GM12878 (cell line): ENCODE data around the gene CNGA1. TPM values are rescaled to one million over a fixed set of nuclear protein-coding genes. Genes with fewer than 3 reads are reported as not detected.

ENCODE experiments used
- ATAC-seq: fragments of 200-7000 bp; cut with Tn5 transposase; 3 replicates; pipeline ENCODE4 v1.9.1; 2020; ENCODE audit warnings: mild to moderate bottlenecking, moderate library complexity
- BruUV-seq: library from RNA; stranded (reverse); fragments of 400-500 nt; replicated peaks from 2 replicates; lab custom pipeline; 2021; lab: Mats Ljungman, UMichigan
- CTCF ChIA-PET: fragments of 300-600 bp; sonication (Branson Sonifier 250); formaldehyde crosslinking; extraction: SDS; loops from one replicate; lab custom pipeline; 2021; ENCODE audit warnings: inconsistent platforms; lab: Yijun Ruan, JAX
- POLR2A ChIA-PET: fragments of 350-600 bp; formaldehyde crosslinking; extraction: SDS; loops from one replicate; lab custom pipeline; 2021; ENCODE audit warnings: inconsistent platforms; lab: Charles Lee
- RAD21 ChIA-PET: fragments of 300-600 bp; sonication (Branson Sonifier 250); formaldehyde crosslinking; loops from one replicate; lab custom pipeline; 2023; ENCODE audit warnings: antibody characterized with exemption; ENCODE audit not compliant: unreplicated experiment; lab: Charles Lee
- SMC1A ChIA-PET: fragments of 300-600 bp; sonication (Branson Sonifier 250); formaldehyde crosslinking; loops from one replicate; lab custom pipeline; 2023; ENCODE audit not compliant: unreplicated experiment, uncharacterized antibody; lab: Charles Lee
- DNase-seq: peaks from one replicate; pipeline ENCODE4 v3.0.0-alpha.2; 2011; ENCODE audit warnings: low read depth, low spot score
- FAIRE-seq: peaks from 3 replicates; lab custom pipeline; 2011; peaks lifted over from hg19 to GRCh38; lab: Jason Lieb, UNC
- H2AFZ ChIP-seq: 2 replicates; pipeline ENCODE4 v1.6.0; 2011; ENCODE audit warnings: low read depth, low read length, control low read depth; ENCODE audit not compliant: control insufficient read depth
- H3K27ac ChIP-seq: 2 replicates; pipeline ENCODE4 v1.5.1; 2011; ENCODE audit warnings: control low read depth; ENCODE audit not compliant: control insufficient read depth, insufficient read depth
- H3K27me3 ChIP-seq, 2 experiments: replicated peaks in 1 of 2; 2 replicates each; pipeline versions ENCODE4 v1.6.0 to v1.6.1; 2011; ENCODE audit warnings: low read length in 1 of 2; ENCODE audit not compliant: control insufficient read depth in 2 of 2, insufficient read depth in 2 of 2
- H3K36me3 ChIP-seq, 2 experiments: 2 replicates each; pipeline ENCODE4 v1.5.1; 2011; ENCODE audit warnings: low read length in 1 of 2; ENCODE audit not compliant: control insufficient read depth in 2 of 2, insufficient read depth in 2 of 2
- H3K4me1 ChIP-seq: 2 replicates; pipeline ENCODE4 v1.6.1; 2011; ENCODE audit warnings: mild to moderate bottlenecking, low read length, moderate library complexity, mixed read lengths; ENCODE audit not compliant: control insufficient read depth, insufficient read depth
- H3K4me2 ChIP-seq: 2 replicates; pipeline ENCODE4 v1.6.0; 2011; ENCODE audit warnings: control low read depth; ENCODE audit not compliant: control insufficient read depth, insufficient read depth
- H3K4me3 ChIP-seq: fragments of 200-600 bp; sonication (generic); 2 replicates; pipeline ENCODE4 v1.5.1; 2016
- H3K79me2 ChIP-seq: 2 replicates; pipeline ENCODE4 v1.6.0; 2011; ENCODE audit warnings: low read length; ENCODE audit not compliant: control insufficient read depth, insufficient read depth
- H3K9ac ChIP-seq: 2 replicates; pipeline ENCODE4 v1.8.0; 2011; ENCODE audit warnings: low read length, control low read depth, mixed read lengths; ENCODE audit not compliant: control insufficient read depth, insufficient read depth
- H3K9me3 ChIP-seq: replicated peaks from 3 replicates; pipeline ENCODE4 v1.5.1; 2011; ENCODE audit warnings: mild to moderate bottlenecking, low read length; ENCODE audit not compliant: control insufficient read depth, insufficient read depth
- H4K20me1 ChIP-seq: 2 replicates; pipeline ENCODE4 v1.6.0; 2011; ENCODE audit not compliant: control insufficient read depth, insufficient read depth
- ATF7 ChIP-seq: fragments of 450-650 bp; IDR thresholded peaks from 2 replicates; pipeline ENCODE4 v1.6.1; 2016; ENCODE audit warnings: low read depth, mild to moderate bottlenecking
- BCL11A ChIP-seq: IDR thresholded peaks from 2 replicates; pipeline ENCODE4 v1.6.1; 2011; ENCODE audit warnings: low read depth, low read length
- CREM ChIP-seq: IDR thresholded peaks from 2 replicates; pipeline ENCODE4 v1.6.1; 2014; ENCODE audit warnings: antibody characterized with exemption, low read depth
- EGR1 ChIP-seq, 2 experiments: IDR thresholded peaks; 1 replicate in 1 of 2; 2 replicates in 1 of 2; pipeline ENCODE4 v1.6.1; 2011 to 2012; ENCODE audit warnings: low read depth in 2 of 2, low read length in 2 of 2, borderline replicate concordance in 1 of 2, mild to moderate bottlenecking in 1 of 2, moderate library complexity in 1 of 2
- FOS ChIP-seq: IDR thresholded peaks from 3 replicates; pipeline ENCODE4 v1.6.1; 2011; ENCODE audit warnings: borderline replicate concordance; ENCODE audit not compliant: insufficient read length; ENCODE audit errors: extremely low read depth
- IKZF1 ChIP-seq: fragments of 450-650 bp; conservative IDR thresholded peaks from 2 replicates; pipeline ENCODE4 v1.6.1; 2017; ENCODE audit warnings: antibody characterized with exemption, mild to moderate bottlenecking
- MEF2B ChIP-seq: fragments of 450-650 bp; IDR thresholded peaks from 2 replicates; pipeline ENCODE4 v1.6.1; 2018; ENCODE audit warnings: mild to moderate bottlenecking, moderate library complexity; ENCODE audit not compliant: partially characterized antibody, poor library complexity, severe bottlenecking
- NRF1 ChIP-seq: conservative IDR thresholded peaks from 2 replicates; pipeline ENCODE4 v1.6.1; 2011; ENCODE audit warnings: mild to moderate bottlenecking, low read depth, low read length, improper control_type of control experiment
- RBBP5 ChIP-seq: fragments of 200-600 bp; sonication (generic); conservative IDR thresholded peaks from 2 replicates; pipeline ENCODE4 v1.6.1; 2016
- SIX5 ChIP-seq: IDR thresholded peaks from 2 replicates; pipeline ENCODE4 v1.6.1; 2011; ENCODE audit warnings: mild to moderate bottlenecking, low read depth, low read length, moderate library complexity; ENCODE audit not compliant: severe bottlenecking
- WRNIP1 ChIP-seq: IDR thresholded peaks from 2 replicates; pipeline ENCODE4 v1.6.1; 2011; ENCODE audit warnings: low read depth, low read length, improper control_type of control experiment, borderline replicate concordance
- ZNF207 ChIP-seq: fragments of 450-650 bp; IDR thresholded peaks from 2 replicates; pipeline ENCODE4 v1.6.1; 2014; ENCODE audit warnings: antibody characterized with exemption, mild to moderate bottlenecking, borderline replicate concordance
- WGBS: methylation state at CpG from one replicate; pipeline ENCODE4 v1.1.6; 2016; ENCODE audit warnings: low lambda C conversion rate; ENCODE audit not compliant: insufficient replicate concordance, insufficient coverage; ENCODE audit errors: missing lambda C conversion rate; 5-methylcytosine and 5-hydroxymethylcytosine counted together
- in situ Hi-C: fragments of 300-500 bp; cut with MboI; formaldehyde crosslinking; loops from 9 replicates; pipeline ENCODE4 v1.14.3; 2018; ENCODE audit warnings: mixed read lengths
- intact Hi-C: fragments of 100-400 bp; cut with micrococcal nuclease; formaldehyde crosslinking; loops from one replicate; pipeline ENCODE4 v1.14.2; 2022; ENCODE audit not compliant: unreplicated experiment
- polyA plus RNA-seq, 11 experiments: library from polyadenylated mRNA; depleted of rRNA in 4 of 11; unstranded in 6 of 11; stranded (reverse) in 5 of 11; fragments of >200 nt; fragmentation: Nextera tagmentation in 4 of 11; fragmentation: Illumina TruSeq in 1 of 11; extraction: Ambion mirVana in 4 of 11; extraction: Trizol in 1 of 11; gene quantifications; 1 replicate in 1 of 11; 2 replicates in 10 of 11; pipeline versions ENCODE4 v1.2.1 to v1.2.3, GENCODE V29; 2011 to 2016; ENCODE audit warnings: inconsistent platforms in 2 of 11, missing spikeins in 2 of 11, low read depth in 1 of 11
- total RNA-seq, 4 experiments: library from RNA; depleted of rRNA in 3 of 4; stranded (reverse); fragments of >200 nt in 3 of 4; fragmentation: Illumina TruSeq in 1 of 4; extraction: Trizol in 1 of 4; gene quantifications; 2 replicates each; pipeline versions ENCODE4 v1.2.1 to v1.2.3, GENCODE V29; 2013 to 2021

CNGA1 gene
- total and polyA plus RNA-seq, 10 of the 15 experiments (the other 5 are each of a cell fraction or from before 2014, with no cell fraction given), result 0.38 to 14.2 (median 5.1) TPM

- no peak for TF ChIP-seq MEF2B
- TF ChIP-seq, all 136 proteins: peak for 0
Measured at GRCh38 chr4:48018112-48018511, 1.6 kb upstream of the CNGA1 start (continued).

DNA sequence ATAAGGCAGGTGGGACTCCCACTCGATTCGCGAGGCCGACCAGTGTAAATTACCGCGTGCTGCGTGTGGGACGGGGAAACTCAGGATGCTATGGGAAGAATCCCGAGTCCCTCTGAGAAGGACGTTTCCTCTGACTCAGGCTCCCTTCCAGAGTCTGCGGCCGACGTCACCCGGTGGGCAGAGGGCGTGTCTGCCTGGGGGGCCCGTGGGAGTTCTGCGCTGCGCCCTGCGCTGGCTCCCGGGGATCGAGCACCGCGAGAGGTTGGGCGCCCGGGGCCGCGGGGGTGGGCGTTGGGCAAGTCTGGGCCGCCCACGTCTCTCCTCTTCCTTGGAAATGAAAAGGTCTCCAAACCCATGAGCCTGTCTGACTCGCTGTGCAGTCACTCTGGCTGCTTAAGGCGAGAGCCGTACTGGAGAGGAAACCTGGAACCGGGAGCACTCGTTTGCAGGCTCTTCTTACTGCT, 659 bp upstream of the CNGA1 start:
- intact Hi-C loops, result no loop called here
- SMC1A ChIA-PET, result interaction anchor here (1.1 to 2.6 kb wide), 6 partner anchors 7 to 69 kb away, joined by 3 to 14 read pairs (median 4); no protein-coding TSS in a partner anchor
- TF ChIP-seq BCL11A (no peak), CREM (peak; percentile 12; the same call in 1 of the 2 replicates), IKZF1 (no peak), ZNF207 (no peak), FOS (no peak), EGR1 (IDR thresholded peaks at IDR 0.05; ENCODE audit: borderline replicate concordance in 1 of 2, low read depth in 2 of 2, low read length in 2 of 2) (peak in 1 of 2 experiments; percentile 63; a peak in 1 of 3 replicates), NRF1 (no peak), RBBP5 (no peak), SIX5 (no peak), ATF7 (no peak), WRNIP1 (no peak)

More for the DNA sequence above, 659 bp upstream of the CNGA1 start:
- no peaks in the 10 kb centered on the region for H3K36me3 ChIP-seq
- CTCF ChIA-PET, result interaction anchor here (0.7 to 3.8 kb wide), 6 partner anchors 14 to 258 kb away, joined by 3 to 26 read pairs (median 8); no protein-coding TSS in a partner anchor
- H2AFZ ChIP-seq, result peak overlapping the region; percentile 85
- H3K4me3 ChIP-seq, result peak overlapping the region; percentile 89
- H4K20me1 ChIP-seq, result no peaks in the 10 kb centered on the region
- RAD21 ChIA-PET, result no interaction called here
- in situ Hi-C loops, result no loop called here
- H3K79me2 ChIP-seq, result no peaks in the 10 kb centered on the region
- no TSS peak for BruUV-seq
- H3K27ac ChIP-seq, result peak overlapping the region; percentile 30; the same call in 1 of the 2 replicates
- peak overlapping the region; percentile 65 for H3K9ac ChIP-seq
- H3K4me2 ChIP-seq, result peak overlapping the region; percentile 96
- POLR2A ChIA-PET, result no interaction called here
- no peak for FAIRE-seq
- no peaks in the 10 kb centered on the region for H3K4me1 ChIP-seq
- H3K27me3 ChIP-seq, result no peaks in the 10 kb centered on the region; a peak in 1 of 4 replicates
- no peak for DNase-seq
- H3K9me3 ChIP-seq, result no peaks in the 10 kb centered on the region; the same call in 2 of the 3 replicates
- WGBS, result 11% methylated on average over 35 of the region's 35 CpGs
- ATAC-seq, result peak; percentile 7; the same call in 2 of the 3 replicates
